GM19468 (cell line): ENCODE results near the gene LAYN.

Experiments
- ATAC-seq: cut with Tn5 transposase; IDR thresholded peaks from one replicate; pipeline ENCODE4 v1.9.1; 2021; ENCODE audit warnings: mild to moderate bottlenecking, moderate library complexity, moderate number of reproducible peaks; ENCODE audit not compliant: unreplicated experiment; ENCODE audit errors: extremely low read depth

The LAYN gene

DNA sequence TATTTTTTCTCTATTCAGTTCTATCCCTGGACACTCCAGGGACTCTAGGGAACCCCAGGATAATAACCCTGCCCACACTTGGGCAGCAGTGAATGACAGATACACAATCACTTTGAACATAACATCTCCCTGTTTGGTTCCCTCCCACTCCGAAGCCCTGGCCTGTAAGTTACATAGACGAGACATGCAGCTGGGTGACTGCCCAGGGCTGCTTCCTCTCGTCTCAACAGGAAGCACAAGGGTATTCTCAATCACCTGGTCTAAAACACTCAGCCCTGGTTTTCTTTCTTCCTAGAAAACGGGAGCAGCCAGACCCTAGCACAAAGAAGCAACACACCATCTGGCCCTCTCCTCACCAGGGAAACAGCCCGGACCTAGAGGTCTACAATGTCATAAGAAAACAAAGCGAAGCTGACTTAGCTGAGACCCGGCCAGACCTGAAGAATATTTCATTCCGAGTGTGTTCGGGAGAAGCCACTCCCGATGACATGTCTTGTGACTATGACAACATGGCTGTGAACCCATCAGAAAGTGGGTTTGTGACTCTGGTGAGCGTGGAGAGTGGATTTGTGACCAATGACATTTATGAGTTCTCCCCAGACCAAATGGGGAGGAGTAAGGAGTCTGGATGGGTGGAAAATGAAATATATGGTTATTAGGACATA is 19.4 kb downstream of the LAYN start:
- no peak for ATAC-seq

DNA sequence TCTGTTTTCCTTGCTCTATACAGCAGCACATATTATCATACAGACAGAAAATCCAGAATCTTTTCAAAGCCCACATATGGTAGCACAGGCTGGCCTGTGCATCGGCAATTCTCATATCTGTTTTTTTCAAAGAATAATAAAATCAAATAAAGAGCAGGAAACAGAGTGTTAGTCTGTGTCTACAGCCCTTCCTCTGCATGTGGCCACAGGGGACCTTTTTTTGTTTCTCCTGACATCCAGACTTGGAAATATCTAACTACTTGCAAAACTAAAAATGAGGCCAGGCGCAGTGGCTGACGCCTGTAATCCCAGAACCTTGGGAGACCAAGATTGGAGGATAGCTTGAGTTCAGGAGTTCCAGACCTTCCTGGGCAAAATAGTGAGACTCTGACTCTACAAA is 20.3 kb downstream of the LAYN start:
- no peak for ATAC-seq

DNA sequence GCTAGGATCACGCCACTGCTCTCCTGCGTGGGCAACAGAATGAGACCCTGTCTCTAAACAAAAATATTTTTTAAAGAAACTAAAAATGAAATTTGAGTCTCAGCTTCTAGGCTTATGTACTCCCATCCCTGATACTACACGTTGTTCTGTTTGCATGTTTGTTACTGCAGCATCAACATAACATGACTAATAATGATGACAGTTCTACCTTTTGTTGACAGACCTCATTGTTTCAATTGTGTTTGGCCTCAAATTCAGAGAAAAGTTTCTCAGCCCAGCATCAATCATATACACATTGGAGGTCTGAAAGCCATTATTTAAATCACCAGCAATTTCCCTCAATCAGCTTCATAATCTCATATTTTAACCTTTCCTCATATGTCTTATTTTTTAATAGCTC is 20.8 kb downstream of the LAYN start:
- no peak for ATAC-seq

DNA sequence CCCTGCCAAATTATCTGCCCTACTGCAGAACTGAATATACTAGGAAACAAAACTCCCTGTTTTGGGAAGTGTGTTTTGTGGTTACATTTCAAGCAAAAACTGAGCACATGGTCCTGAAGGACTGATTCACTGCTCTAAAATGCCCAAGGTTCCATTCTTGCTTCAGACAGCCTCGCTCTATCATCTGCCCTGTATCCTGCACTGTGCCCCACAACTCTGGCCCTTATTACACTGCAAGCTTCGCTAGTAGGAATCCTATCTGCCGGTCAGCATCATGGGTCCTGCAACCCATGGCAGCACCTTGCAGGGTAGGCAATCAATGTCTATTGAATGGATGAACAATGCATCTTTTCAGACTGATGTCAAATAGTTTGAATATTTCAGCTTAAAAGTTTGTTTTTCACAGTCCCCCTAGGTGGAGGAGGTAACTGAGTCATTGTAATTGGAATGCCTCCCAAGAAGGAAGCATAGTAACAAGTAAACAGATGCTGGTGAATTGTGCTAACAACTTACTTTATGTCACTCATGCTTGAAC is 21.3 kb downstream of the LAYN start:
- ATAC-seq, result no peak

DNA sequence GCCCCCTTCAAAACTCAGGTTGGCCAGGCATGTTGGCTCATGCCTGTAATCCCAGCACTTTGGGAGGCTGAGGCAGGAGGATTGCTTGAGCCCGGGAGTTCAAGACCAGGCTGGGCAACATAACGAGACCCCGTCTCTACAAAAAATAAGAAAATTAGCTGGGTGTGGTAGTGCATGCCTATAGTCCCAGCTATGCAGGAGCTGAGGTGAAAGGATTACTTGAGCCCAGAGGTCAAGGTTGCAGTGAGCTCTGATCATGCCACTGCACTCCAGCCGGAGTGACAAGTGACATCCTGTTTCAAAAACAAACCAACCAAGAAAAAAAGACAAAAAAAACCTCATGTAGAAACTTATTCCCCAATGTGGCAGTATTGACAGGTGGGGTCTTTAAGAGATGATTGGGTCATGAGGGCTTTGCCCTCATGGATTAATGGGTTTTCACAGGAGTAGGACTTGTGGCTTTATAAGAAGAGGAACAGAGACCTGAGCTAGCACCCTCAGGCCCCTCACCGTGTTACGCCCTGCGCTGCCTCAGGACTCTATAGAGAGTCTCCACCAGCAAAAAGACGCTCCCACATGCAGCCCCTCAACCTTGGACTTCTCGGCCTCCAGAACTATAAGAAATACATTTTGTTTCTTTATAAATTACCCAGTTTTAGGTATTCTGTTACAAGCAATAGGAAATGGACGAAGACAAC is 22.3 kb downstream of the LAYN start:
- no peak for ATAC-seq

DNA sequence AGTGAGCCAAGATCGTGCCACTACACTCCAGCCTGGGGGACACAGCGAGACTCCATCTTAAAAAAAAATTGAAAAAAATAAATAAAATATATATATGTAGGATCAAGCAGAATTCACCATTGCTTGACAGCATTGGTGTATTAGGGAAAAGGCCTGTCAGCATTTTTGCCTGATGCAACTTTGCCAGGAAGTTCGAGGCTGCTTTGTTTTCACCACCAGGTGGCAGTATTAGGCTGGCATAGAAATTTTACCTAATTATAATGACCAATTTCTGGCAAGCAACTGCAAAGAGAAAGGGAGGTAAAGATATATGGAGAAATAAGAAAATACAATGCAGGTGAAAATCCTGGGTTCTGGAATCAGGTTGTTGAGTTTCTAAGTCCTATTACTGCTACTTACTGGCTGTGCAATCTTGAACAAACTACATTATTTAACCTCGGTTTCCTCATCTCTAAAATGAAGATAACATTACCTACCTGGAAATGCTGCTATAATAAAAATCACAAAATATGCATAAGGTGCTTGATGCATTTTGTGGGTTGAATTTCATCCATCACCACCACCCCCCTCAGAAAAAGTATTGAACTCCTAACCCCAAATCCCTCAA is 24.7 kb downstream of the LAYN start:
- no peak for ATAC-seq

DNA sequence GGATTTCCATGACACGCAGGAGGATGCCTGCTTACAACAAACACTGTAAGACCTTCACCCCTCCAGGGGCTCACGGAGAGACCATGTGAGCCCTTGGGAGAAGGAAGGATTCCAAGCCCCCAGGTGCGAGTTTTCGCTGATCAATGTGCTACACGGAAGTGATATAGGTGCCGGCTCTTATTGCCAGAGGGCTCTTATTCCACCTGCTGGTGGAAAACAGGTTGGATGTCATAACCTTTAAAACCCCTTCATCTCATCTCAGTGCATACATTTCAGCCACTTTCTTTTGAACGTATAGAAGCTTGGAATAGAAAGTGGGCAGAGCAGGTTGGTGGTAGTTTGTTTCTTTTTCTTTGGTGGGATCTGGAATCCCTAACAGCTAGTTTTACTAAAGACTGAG is 25.8 kb downstream of the LAYN start:
- ATAC-seq, result no peak

DNA sequence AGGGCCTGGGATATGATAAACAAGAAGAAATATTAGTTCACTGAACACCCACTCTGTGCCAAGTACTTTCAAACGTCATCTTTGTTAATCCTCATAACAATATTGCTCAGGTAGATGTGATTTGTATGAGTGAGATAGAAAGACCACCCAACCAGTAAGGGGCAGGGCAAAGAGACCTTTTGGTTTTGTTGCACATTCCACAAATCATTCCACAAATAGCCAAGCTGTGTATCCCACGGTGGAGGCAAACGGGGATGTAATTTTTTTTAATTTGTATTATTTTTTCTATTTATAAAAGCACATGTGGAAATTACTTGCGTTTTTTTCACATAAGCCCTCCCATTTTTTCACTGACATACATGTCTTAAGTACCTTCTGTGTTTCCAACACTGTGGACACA is 29.0 kb downstream of the LAYN start:
- no peak for ATAC-seq

DNA sequence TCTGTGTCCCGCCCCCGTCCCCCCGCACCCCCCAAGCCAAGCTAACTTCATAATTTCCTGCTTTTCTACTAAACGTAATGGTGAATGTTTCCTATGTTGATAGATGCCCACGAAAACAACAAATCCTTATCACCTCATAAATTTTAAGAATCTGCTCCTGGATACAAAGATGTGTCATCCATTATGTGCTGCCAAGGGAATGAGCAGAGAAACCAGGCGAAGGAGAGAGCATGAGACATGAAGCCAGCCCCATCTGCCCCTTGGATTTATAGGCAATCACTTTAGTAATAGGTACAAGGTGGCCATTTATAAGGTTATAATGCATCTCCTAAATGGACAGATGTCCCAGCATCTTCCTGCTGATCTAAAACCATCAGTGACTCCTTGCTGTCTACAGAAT is 30.3 kb downstream of the LAYN start:
- ATAC-seq, result no peak

DNA sequence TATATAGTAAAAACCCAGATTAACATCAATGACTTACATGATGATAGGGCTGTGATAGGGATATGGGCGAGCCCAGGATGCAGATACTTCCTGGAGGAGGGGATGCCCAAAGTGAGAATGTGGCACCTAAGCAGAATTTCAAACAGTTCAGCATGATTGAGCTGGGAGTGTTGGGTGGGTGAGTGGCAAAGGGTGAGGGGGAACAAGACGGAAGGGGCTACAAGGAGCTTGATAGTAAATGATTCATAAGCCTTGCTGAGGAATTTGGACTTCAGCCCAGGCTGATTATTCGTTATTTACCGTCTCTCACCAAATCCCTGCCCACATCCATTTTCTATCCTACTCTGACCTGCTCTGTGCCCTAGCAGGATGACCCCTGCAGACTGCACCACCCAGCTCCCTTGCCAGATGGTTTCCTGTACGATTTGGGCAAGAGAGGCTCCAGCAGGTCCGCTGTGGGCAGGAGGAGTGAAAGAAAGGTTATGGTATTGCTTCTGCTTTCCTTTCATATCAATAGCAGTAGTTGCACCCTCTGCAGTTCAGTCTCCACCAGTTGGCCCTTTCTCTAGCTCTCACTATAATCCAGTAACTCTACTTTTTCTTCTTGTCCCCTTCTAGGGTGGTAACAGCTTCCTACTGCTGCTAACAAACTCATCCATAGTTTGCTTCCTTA is 31.4 kb downstream of the LAYN start:
- ATAC-seq, result no peak

DNA sequence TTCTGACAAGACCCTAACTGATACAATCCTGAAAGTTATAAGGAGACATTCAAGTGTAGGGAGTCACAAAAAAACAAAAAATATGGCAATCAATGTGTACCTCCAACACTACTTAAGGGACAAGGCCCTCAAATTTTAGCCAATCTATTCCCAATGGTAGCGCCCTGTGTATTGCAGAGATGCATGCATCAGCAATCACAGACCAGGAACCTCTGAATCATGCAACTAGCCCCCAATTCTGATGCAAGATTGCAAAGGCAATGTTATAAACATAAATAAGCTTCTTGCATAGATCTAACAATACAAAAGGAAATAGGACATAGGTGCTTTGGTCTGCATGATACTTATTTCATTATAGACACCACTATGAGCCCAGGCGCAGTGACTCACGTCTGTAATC is 32.1 kb downstream of the LAYN start:
- no peak for ATAC-seq

DNA sequence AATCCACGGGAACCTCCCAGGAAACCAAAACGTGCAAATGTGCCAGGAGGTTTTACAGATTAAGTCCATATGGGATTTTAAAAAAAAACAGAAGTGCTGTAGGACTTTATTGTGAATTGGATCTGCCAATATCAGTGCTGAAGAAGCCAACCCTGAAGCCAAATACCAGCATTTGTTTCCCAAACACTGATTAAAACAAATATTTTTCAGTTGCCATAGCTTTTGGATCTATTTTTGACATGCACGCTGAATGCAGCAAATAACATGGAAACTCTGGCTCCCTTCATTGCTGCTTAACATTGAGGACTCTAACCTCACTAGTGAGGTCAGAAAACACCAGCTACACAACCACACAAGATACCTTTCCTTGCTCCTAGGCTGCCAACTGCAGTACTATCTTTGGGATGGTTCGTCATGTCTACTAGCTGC is 33.3 kb downstream of the LAYN start:
- no peak for ATAC-seq

DNA sequence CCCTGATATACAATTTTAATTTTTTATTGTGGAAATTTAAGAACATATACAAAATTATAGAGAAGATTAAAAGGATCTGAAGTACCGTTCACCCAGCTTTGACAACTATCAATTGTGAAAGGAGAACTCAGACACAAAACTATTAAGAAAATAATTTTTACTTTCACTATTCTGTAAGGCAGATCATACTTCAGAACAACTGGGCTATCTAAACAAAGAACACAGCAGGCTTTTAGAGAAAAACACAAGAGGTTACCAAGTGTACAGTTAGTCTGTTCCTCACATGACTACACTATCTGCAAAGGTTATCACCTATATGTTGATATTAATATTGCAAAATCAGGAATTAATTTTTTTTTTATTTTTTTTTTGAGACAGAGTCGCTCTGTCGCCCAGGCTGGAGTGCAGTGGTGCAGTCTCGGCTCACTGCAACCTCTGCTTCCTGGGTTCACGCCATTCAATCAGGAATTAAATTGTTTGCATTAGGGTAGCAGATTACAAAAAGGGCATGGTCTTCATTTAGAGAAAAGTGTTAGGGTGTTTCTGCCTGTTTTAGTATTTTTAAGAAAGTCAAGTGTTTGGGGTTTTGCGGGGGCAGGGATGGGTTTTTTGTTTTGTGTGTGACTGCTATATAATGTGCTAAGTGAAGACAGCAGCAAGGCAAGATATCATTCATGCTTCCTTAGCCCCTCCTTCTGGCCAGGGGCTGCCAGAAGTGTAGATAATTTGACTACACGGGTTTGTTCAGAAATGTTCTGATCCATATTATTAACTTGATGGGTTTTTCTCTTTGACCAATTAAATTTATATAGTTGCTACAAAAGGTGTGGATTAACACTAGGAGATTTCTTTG is 34.1 kb downstream of the LAYN start:
- no peak for ATAC-seq

DNA sequence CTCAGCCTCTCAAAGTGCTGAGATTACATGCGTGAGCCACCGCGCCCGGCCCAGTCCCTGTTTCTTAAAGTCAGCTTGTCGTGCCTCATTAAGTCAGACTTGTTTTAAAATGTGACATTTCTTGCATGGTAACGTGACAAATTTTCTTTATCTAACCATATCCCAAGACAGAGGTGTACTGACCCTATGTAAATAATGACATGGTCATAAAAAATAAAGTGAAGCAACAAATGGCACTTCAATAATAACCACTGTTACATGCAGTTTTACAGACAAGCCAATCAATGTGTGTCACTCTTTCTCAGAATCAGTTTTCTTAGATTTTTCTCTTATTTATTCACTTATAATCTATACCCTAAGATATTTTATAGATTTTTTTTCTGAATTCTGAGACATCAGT is 35.2 kb downstream of the LAYN start:
- no peak for ATAC-seq

DNA sequence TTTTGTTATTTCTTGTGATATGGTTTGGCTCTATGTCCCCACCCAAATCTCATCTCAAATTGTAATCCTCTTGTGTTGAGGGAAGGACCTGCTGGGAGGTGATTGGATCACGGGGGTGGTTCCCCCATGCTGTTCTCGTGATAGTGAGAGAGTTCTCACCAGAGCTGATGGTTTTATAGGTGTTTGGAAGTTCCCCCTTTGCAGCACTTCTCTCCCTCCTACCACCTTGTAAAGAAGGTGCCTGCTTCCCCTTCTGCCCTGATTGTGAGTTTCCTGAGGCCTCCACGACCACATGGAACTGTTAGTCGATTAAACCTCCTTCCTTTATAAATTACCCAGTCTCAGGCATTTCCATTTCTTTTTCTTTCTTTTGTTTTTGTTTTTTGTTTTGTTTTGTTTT is 37.3 kb downstream of the LAYN start:
- no peak for ATAC-seq

DNA sequence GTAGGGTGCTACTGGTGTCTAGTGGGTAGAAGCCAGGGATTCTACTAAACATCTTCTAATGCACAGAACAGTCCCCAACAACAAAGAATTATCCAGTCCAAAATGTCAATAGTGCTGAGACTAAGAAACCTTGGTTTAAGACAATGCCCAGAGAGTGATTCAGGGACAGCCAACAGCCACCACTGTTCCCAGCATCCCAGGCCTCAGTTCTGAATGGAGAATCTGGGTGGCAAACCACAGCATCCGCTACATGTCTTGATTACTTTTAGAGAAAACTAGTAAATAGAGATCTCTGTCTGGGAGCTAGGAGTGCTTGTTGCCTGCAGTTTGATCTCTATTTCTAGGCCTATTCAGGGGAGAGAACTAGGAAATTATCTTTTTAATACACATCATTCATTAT is 40.8 kb downstream of the LAYN start:
- no peak for ATAC-seq

DNA sequence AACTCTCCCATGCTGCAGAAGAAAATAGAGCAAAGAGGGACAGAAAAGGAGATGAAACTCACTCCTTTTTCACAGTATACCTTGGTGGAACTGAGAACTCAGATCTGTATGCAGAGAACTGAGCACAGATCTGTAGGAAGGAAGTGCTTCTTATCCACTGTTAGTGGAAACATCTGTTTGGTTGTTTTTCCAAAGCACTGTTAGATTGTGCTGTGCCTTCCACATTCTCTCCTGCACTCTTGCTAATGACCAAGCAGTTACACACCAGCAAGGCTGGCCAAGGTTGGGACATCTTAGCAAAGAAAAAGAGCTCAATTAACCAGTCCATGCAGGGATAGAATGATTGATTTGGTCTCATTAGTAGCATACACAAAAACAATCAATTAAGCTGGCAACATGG is 41.6 kb downstream of the LAYN start:
- no peak for ATAC-seq

DNA sequence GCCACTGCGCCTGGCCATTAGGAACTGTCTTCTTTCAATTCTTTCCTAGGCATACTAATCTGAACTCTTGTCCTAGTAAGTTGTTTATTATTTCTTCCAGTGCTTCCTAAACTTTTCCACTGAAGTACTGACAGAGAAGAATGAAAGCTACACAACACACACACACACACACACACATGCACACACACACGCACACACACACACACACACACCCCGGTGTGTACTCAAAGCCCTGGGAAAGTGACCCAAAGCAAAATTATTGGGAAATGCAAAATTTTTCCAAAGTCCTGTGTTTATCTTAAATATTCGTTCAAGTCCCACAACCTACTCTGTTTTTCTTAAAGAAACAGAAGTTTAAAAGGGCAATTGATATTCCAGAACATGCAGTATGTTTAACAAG is 42.4 kb downstream of the LAYN start:
- ATAC-seq, result no peak

DNA sequence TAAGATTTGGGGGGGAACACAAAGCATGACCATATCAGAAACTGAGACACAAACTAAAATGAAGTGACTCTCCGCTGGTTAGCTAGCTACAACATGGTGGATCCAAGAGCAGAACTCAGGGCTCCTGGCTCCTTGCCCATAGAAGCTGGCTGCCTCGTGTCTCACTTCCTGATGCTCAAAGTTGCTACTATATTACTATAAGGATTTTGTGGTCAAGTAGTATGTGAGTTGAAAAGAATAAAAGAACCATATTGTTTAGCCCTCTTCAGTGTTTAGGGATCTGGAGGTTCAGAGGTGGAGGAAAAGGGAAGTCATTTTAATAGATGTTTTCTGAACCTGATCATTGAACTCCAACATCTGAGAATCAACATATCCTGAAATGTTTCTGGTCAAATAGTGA is 44.9 kb downstream of the LAYN start:
- no peak for ATAC-seq

DNA sequence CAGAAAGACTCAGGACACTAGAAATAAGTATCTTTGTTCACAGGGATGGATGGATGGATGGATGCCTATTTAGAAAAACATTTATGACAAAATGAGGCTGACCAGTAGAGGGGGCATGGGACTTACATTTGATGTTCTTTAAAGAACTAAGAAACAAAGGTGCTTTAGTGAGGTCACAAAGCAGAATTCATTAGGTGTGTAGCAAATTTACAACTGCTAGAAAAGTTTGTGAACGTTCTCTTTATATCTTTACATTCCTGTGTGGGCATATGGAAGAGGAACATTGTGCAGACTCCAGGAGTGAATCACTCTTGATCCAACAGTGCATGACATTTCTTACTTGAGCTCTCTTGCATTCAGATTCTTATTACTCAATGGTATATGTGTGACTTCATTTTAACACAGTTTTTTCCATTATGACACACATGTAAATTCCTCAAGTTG is 45.9 kb downstream of the LAYN start:
- ATAC-seq, result no peak
